Endodermal cell (in vitro differentiated cells): ENCODE data around the gene KLF12. TPM values are rescaled to one million over a fixed set of nuclear protein-coding genes. Genes with fewer than 3 reads are reported as not detected.

Experiments used
- DNase-seq: peaks from one replicate; pipeline ENCODE4 v3.0.0-alpha.2; 2017
- H3K27ac ChIP-seq: 2 replicates; pipeline ENCODE4 v1.5.1; 2013; ENCODE audit warnings: mild to moderate bottlenecking, low read depth, low read length, moderate library complexity
- H3K27me3 ChIP-seq: 2 replicates; pipeline ENCODE4 v1.6.1; 2013; ENCODE audit warnings: mild to moderate bottlenecking, low read length, moderate library complexity; ENCODE audit not compliant: insufficient read depth, control insufficient read depth, poor library complexity, severe bottlenecking
- H3K36me3 ChIP-seq: 2 replicates; pipeline ENCODE4 v1.7.0; 2013; ENCODE audit warnings: mild to moderate bottlenecking, low read length, moderate library complexity; ENCODE audit not compliant: control insufficient read depth, insufficient read depth
- H3K4me1 ChIP-seq: one replicate; pipeline ENCODE4 v1.7.0; 2013; ENCODE audit warnings: low read length; ENCODE audit not compliant: control insufficient read depth, insufficient read depth
- H3K4me3 ChIP-seq: 2 replicates; pipeline ENCODE4 v1.5.1; 2013; ENCODE audit warnings: mild to moderate bottlenecking, low read length, moderate library complexity
- H3K9ac ChIP-seq: 2 replicates; pipeline ENCODE4 v1.6.1; 2013; ENCODE audit warnings: mild to moderate bottlenecking, low read length, moderate library complexity; ENCODE audit not compliant: poor library complexity, severe bottlenecking; ENCODE audit errors: extremely low read depth
- H3K9me3 ChIP-seq: 2 replicates; pipeline ENCODE4 v1.6.1; 2013; ENCODE audit warnings: mild to moderate bottlenecking, low read length, moderate library complexity; ENCODE audit not compliant: control insufficient read depth
- H3K27ac Mint-ChIP-seq: 2 replicates; pipeline ENCODE4 v1.8.0; 2020; ENCODE audit warnings: mixed read lengths
- H3K27me3 Mint-ChIP-seq: 2 replicates; pipeline ENCODE4 v1.8.0; 2021; ENCODE audit warnings: mild to moderate bottlenecking, mixed read lengths; ENCODE audit not compliant: insufficient read depth
- H3K36me3 Mint-ChIP-seq: 2 replicates; pipeline ENCODE4 v1.8.0; 2020; ENCODE audit warnings: low read depth, mixed read lengths
- H3K4me1 Mint-ChIP-seq: 2 replicates; pipeline ENCODE4 v1.8.0; 2020; ENCODE audit warnings: mixed read lengths
- H3K4me3 Mint-ChIP-seq: 2 replicates; pipeline ENCODE4 v1.8.0; 2020; ENCODE audit warnings: mild to moderate bottlenecking, moderate library complexity, mixed read lengths
- H3K9me3 Mint-ChIP-seq: 2 replicates; pipeline ENCODE4 v1.8.0; 2020; ENCODE audit warnings: mild to moderate bottlenecking, mixed read lengths
- WGBS, 2 experiments: methylation state at CpG; one replicate each; pipeline versions ENCODE4 v1.1.5 to v1.1.7; 2013; ENCODE audit warnings: missing lambda C conversion rate in 2 of 2, mixed read lengths in 1 of 2; ENCODE audit not compliant: insufficient coverage in 1 of 2, insufficient read length in 1 of 2; 5-methylcytosine and 5-hydroxymethylcytosine counted together
- total RNA-seq, 2 donors: library from RNA; stranded (reverse); fragmentation: NEBNext Ultra II Directional in 1 of 2; extraction: Animal tissue kit (Norgen Biotek cat#: 25700) in 1 of 2; gene quantifications; 2 replicates in 1 of 2; 3 replicates in 1 of 2; pipeline ENCODE4 v1.2.1, GENCODE V29; 2021
- TF ChIP-seq, protein P1 (sequence below): fragments of 200-600 bp; sonication (generic); conservative IDR thresholded peaks from 2 replicates; pipeline ENCODE4 v1.5.0; 2021; ENCODE audit warnings: antibody characterized with exemption, mild to moderate bottlenecking

KLF12 gene
- total RNA-seq, 2 donors from 2014 or later: 14.8 to 17.2 TPM

DNA sequence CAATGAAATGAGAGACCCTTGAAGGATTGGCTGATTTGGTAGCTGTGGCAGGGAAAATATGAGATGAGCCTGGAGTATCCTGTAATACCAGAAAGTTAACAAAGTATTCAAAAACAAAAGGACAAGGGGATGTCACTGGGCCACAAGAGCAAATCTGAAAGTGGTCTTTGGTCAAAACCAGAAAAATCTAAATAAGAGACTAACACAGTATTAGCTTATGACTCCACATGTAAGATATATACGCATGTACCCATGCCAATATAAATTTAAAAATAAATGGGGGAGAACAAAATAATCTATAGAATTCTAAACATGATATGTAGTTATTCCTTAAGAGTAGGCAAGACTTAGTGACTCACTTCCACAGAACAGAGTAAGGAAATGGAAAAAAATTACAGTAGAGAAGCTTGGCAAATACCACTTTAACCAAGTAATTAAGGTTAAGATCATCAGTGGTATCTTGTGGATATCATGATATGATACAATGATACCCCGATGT is 16.9 kb downstream of the KLF12 start:
- Histone ChIP-seq H3K27ac (no peak overlapping the region), H3K4me3 (no peak overlapping the region), H3K9me3 (peaks cover 24% of the 10 kb centered on the region), H3K36me3 (no peaks in the 10 kb centered on the region), H3K4me1 (no peaks in the 10 kb centered on the region), H3K9ac (no peak overlapping the region), H3K27me3 (no peaks in the 10 kb centered on the region)
- H3K36me3 Mint-ChIP-seq: peaks cover 29% of the 10 kb centered on the region
- H3K4me1 Mint-ChIP-seq: no peaks in the 10 kb centered on the region
- H3K27ac Mint-ChIP-seq: no peak overlapping the region
- WGBS, 2 experiments: 17 to 50% methylated on average over 1 of the region's 2 CpGs
- no peaks in the 10 kb centered on the region for H3K27me3 Mint-ChIP-seq
- TF ChIP-seq, protein P1, sequence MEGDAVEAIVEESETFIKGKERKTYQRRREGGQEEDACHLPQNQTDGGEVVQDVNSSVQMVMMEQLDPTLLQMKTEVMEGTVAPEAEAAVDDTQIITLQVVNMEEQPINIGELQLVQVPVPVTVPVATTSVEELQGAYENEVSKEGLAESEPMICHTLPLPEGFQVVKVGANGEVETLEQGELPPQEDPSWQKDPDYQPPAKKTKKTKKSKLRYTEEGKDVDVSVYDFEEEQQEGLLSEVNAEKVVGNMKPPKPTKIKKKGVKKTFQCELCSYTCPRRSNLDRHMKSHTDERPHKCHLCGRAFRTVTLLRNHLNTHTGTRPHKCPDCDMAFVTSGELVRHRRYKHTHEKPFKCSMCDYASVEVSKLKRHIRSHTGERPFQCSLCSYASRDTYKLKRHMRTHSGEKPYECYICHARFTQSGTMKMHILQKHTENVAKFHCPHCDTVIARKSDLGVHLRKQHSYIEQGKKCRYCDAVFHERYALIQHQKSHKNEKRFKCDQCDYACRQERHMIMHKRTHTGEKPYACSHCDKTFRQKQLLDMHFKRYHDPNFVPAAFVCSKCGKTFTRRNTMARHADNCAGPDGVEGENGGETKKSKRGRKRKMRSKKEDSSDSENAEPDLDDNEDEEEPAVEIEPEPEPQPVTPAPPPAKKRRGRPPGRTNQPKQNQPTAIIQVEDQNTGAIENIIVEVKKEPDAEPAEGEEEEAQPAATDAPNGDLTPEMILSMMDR: no peak
- H3K9me3 Mint-ChIP-seq: peaks cover 38% of the 10 kb centered on the region
- DNase-seq: no peak
- H3K4me3 Mint-ChIP-seq: no peak overlapping the region

DNA sequence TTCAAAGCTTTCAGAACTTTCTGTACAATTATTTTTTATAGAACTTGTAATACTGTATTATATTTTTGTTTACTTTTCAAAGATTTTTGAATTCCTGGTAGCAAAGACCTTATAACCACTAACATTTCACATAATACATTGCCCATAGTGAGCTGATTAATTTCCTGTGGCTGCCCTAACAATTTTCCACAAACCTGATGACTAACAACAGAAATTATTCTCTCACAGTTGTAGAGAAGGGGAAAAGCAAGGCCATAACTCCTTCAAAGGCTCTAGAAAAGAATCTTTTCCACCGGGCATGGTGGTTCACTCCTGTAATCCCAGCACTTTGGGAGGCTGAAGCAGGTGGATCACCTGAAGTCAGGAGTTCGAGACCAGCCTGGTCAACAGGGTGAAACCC is 19.1 kb downstream of the KLF12 start:
- peaks cover 27% of the 10 kb centered on the region for H3K36me3 Mint-ChIP-seq
- 71 to 100% methylated on average over 1 to 2 of the region's 2 CpGs for WGBS, 2 experiments

DNA sequence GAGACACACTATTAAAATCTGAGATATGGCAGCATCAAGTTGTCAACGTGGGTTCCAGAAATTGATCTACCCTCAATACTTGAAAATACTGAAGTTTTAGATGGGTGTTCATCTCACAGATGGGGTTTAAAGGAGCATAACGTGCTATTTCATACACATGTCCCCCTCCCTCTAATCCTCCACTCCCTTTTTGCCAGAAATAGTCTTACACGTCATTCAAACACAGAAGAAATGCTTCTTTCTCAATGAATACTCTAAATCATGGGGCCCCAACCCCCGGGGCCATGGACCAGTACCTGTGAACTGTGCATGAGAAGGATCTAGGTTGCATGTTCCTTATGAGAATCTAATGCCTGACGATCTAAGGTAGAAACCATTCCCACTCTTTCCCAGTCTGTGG is 19.6 kb downstream of the KLF12 start:
- H3K4me3 ChIP-seq: no peak overlapping the region
- H3K27ac ChIP-seq: no peak overlapping the region
- no peaks in the 10 kb centered on the region for H3K4me1 ChIP-seq
- no peak overlapping the region for H3K4me3 Mint-ChIP-seq
- no peaks in the 10 kb centered on the region for H3K27me3 Mint-ChIP-seq
- H3K9me3 Mint-ChIP-seq: peaks cover 26% of the 10 kb centered on the region
- peaks cover 18% of the 10 kb centered on the region for H3K9me3 ChIP-seq
- no peaks in the 10 kb centered on the region for H3K36me3 ChIP-seq
- WGBS, 2 experiments: 90% methylated on average over 3 to 5 of the region's 5 CpGs
- H3K27me3 ChIP-seq: no peaks in the 10 kb centered on the region
- no peak overlapping the region for H3K9ac ChIP-seq
- TF ChIP-seq, protein P1: no peak
- DNase-seq: no peak
- H3K27ac Mint-ChIP-seq: no peak overlapping the region
- H3K36me3 Mint-ChIP-seq: peaks cover 24% of the 10 kb centered on the region
- no peaks in the 10 kb centered on the region for H3K4me1 Mint-ChIP-seq

More for the DNA sequence above, 19.1 kb downstream of the KLF12 start:
- no peaks in the 10 kb centered on the region for H3K27me3 ChIP-seq
- no peaks in the 10 kb centered on the region for H3K36me3 ChIP-seq
- no peak overlapping the region for H3K27ac ChIP-seq
- no peaks in the 10 kb centered on the region for H3K27me3 Mint-ChIP-seq
- no peaks in the 10 kb centered on the region for H3K4me1 Mint-ChIP-seq
- H3K4me1 ChIP-seq: no peaks in the 10 kb centered on the region
- no peak overlapping the region for H3K27ac Mint-ChIP-seq
- TF ChIP-seq, protein P1: no peak
- H3K4me3 Mint-ChIP-seq: no peak overlapping the region
- H3K9ac ChIP-seq: no peak overlapping the region
- no peak overlapping the region for H3K4me3 ChIP-seq
- peaks cover 23% of the 10 kb centered on the region for H3K9me3 ChIP-seq
- no peak for DNase-seq
- peaks cover 30% of the 10 kb centered on the region for H3K9me3 Mint-ChIP-seq
